ENCODE results near the gene CCR7.

GRCh38 chr17:40588552-40588951 lies 23.3 kb upstream of the CCR7 start:
- TF ChIP-seq CTCF (IDR thresholded peaks at IDR 0.05) (no peak), EZH2 (IDR thresholded peaks at IDR 0.05; ENCODE audit: borderline replicate concordance, insufficient read depth, low read depth, low read length, poor library complexity, severe bottlenecking) (no peak)
